OCI-LY1 (cell line): ENCODE results near the gene RANBP17.

ENCODE experiments used
- H2AFZ ChIP-seq: fragments of 200-600 bp; sonication (generic), shearing (Covaris generic); 2 replicates; pipeline ENCODE4 v1.6.0; 2014; ENCODE audit warnings: antibody characterized with exemption, mild to moderate bottlenecking, low read length
- H3F3A ChIP-seq: fragments of 200-600 bp; sonication (generic), shearing (Covaris generic); 2 replicates; pipeline ENCODE4 v1.6.0; 2014; ENCODE audit warnings: mild to moderate bottlenecking, antibody characterized with exemption, low read length, moderate library complexity; ENCODE audit not compliant: insufficient read depth
- H3K27ac ChIP-seq: fragments of 200-600 bp; sonication (generic); 2 replicates; pipeline ENCODE4 v1.5.1; 2014; ENCODE audit warnings: low read length, mixed run types, mild to moderate bottlenecking, low read depth; ENCODE audit not compliant: poor library complexity, severe bottlenecking
- H3K27me3 ChIP-seq: fragments of 200-600 bp; sonication (generic); 2 replicates; pipeline ENCODE4 v1.6.0; 2014; ENCODE audit warnings: antibody characterized with exemption, mild to moderate bottlenecking, low read length, moderate library complexity; ENCODE audit not compliant: insufficient read depth
- H3K36me3 ChIP-seq: fragments of 200-600 bp; sonication (generic); 2 replicates; pipeline ENCODE4 v1.6.1; 2014; ENCODE audit warnings: mild to moderate bottlenecking, antibody characterized with exemption, low read length, moderate library complexity, mixed read lengths; ENCODE audit not compliant: insufficient read depth
- H3K4me1 ChIP-seq: fragments of 200-600 bp; sonication (generic); 2 replicates; pipeline ENCODE4 v1.5.1; 2014; ENCODE audit warnings: mild to moderate bottlenecking, low read length, moderate library complexity; ENCODE audit not compliant: insufficient read depth, severe bottlenecking
- H3K4me2 ChIP-seq: fragments of 200-600 bp; sonication (generic), shearing (Covaris generic); 2 replicates; pipeline ENCODE4 v1.6.1; 2014; ENCODE audit warnings: low read length
- H3K4me3 ChIP-seq: fragments of 200-600 bp; sonication (generic); 2 replicates; pipeline ENCODE4 v1.5.1; 2014; ENCODE audit warnings: low read length, low read depth, mild to moderate bottlenecking, mixed read lengths; ENCODE audit not compliant: poor library complexity, severe bottlenecking
- H3K79me2 ChIP-seq: fragments of 200-600 bp; shearing (Covaris generic); 2 replicates; pipeline ENCODE4 v1.6.1; 2016; ENCODE audit warnings: mixed run types, low read length, mixed read lengths; ENCODE audit not compliant: insufficient read depth
- H3K9ac ChIP-seq: fragments of 200-600 bp; sonication (generic), shearing (Covaris generic); 2 replicates; pipeline ENCODE4 v1.6.1; 2014; ENCODE audit warnings: mild to moderate bottlenecking, low read length, mixed read lengths
- H3K9me2 ChIP-seq: fragments of 200-600 bp; sonication (generic), shearing (Covaris generic); 2 replicates; pipeline ENCODE4 v1.6.1; 2014; ENCODE audit warnings: low read depth, mild to moderate bottlenecking, low read length, mixed read lengths
- H3K9me3 ChIP-seq: fragments of 200-600 bp; shearing (Covaris generic); 2 replicates; pipeline ENCODE4 v1.6.1; 2014; ENCODE audit warnings: low read length, mixed read lengths
- H4K20me1 ChIP-seq: fragments of 200-600 bp; sonication (generic), shearing (Covaris generic); 2 replicates; pipeline ENCODE4 v1.6.0; 2016; ENCODE audit warnings: mild to moderate bottlenecking, low read length; ENCODE audit not compliant: insufficient read depth
- CTCF ChIP-seq: fragments of 200-600 bp; sonication (generic), shearing (Covaris generic); IDR thresholded peaks from 2 replicates; pipeline ENCODE4 v1.5.1; 2017; ENCODE audit warnings: mild to moderate bottlenecking, antibody characterized with exemption, low read length, moderate library complexity, mixed read lengths
- EZH2 ChIP-seq: fragments of 200-600 bp; sonication (generic), shearing (Covaris generic); IDR thresholded peaks from 2 replicates; pipeline ENCODE4 v1.8.0; 2017; ENCODE audit warnings: borderline replicate concordance, mixed run types, mild to moderate bottlenecking, antibody characterized with exemption, low read length, moderate library complexity, mixed read lengths

RANBP17 gene

GRCh38 chr5:170843870-170844269 lies 17.9 kb upstream of the RANBP17 start:
- Histone ChIP-seq H2AFZ (no peak overlapping the region), H3K79me2 (no peaks in the 10 kb centered on the region), H3K36me3 (no peaks in the 10 kb centered on the region), H3K4me3 (no peak overlapping the region), H3F3A (no peaks in the 10 kb centered on the region), H3K9ac (no peak overlapping the region), H3K9me2 (no peaks in the 10 kb centered on the region), H3K4me2 (no peak overlapping the region), H3K27me3 (no peaks in the 10 kb centered on the region), H4K20me1 (no peaks in the 10 kb centered on the region), H3K27ac (no peak overlapping the region), H3K9me3 (no peaks in the 10 kb centered on the region), H3K4me1 (no peaks in the 10 kb centered on the region)
- TF ChIP-seq CTCF (no peak), EZH2 (no peak)

- no peaks in the 10 kb centered on the region for H3K36me3 ChIP-seq
- H4K20me1 ChIP-seq = no peaks in the 10 kb centered on the region
- no peaks in the 10 kb centered on the region for H3K79me2 ChIP-seq
- no peak overlapping the region for H3K27ac ChIP-seq
- H3K4me2 ChIP-seq = no peak overlapping the region
- H3K9me2 ChIP-seq = no peaks in the 10 kb centered on the region
- TF ChIP-seq CTCF = no peak
- no peak overlapping the region for H2AFZ ChIP-seq
- H3K9ac ChIP-seq = no peak overlapping the region
- no peaks in the 10 kb centered on the region for H3K4me1 ChIP-seq
- H3F3A ChIP-seq = no peaks in the 10 kb centered on the region
- no peak overlapping the region for H3K4me3 ChIP-seq
- H3K9me3 ChIP-seq = no peaks in the 10 kb centered on the region
- H3K27me3 ChIP-seq = no peaks in the 10 kb centered on the region
Observed at GRCh38 chr5:170844651-170845050, 17.2 kb upstream of the RANBP17 start.

- no peak overlapping the region for H3K9ac ChIP-seq
- H3K4me3 ChIP-seq = no peak overlapping the region
- no peak overlapping the region for H3K4me2 ChIP-seq
- H3K36me3 ChIP-seq = no peaks in the 10 kb centered on the region
- H3K4me1 ChIP-seq = no peaks in the 10 kb centered on the region
- H3K9me2 ChIP-seq = no peaks in the 10 kb centered on the region
- H3K27me3 ChIP-seq = no peaks in the 10 kb centered on the region
- H3F3A ChIP-seq = no peaks in the 10 kb centered on the region
- no peaks in the 10 kb centered on the region for H3K79me2 ChIP-seq
- TF ChIP-seq EZH2 = no peak
- TF ChIP-seq CTCF = no peak
- H3K9me3 ChIP-seq = no peaks in the 10 kb centered on the region
- no peaks in the 10 kb centered on the region for H4K20me1 ChIP-seq
- H2AFZ ChIP-seq = no peak overlapping the region
- no peak overlapping the region for H3K27ac ChIP-seq
Observed at GRCh38 chr5:170846416-170846815, 15.4 kb upstream of the RANBP17 start.
